ENCODE measurements around the gene MEGF6.

- TF ChIP-seq POLR2A (IDR thresholded peaks at IDR 0.05; ENCODE audit: low read depth, low read length) (no peak), TAF1 (IDR thresholded peaks at IDR 0.05; ENCODE audit: borderline replicate concordance, low read depth, low read length) (no peak), POLR2AphosphoS5 (IDR thresholded peaks at IDR 0.05; ENCODE audit: low read depth, low read length) (no peak)
Measured at GRCh38 chr1:3596663-3597598, 14.4 kb downstream of the MEGF6 start.
